ENCODE results near the gene MYO7B. TPM values are rescaled to one million over a fixed set of nuclear protein-coding genes. Genes with fewer than 3 reads are reported as not detected.

The MYO7B gene
- total RNA-seq, 3 donors from 2014 or later: 0.32 to 2.3 TPM; not detected in 1

- H3K36me3 ChIP-seq: no peaks in the 10 kb centered on the region
- no peak overlapping the region for H3K27ac ChIP-seq
- TF ChIP-seq POLR2A (IDR thresholded peaks at IDR 0.05): no peak
- H3K27me3 ChIP-seq: no peaks in the 10 kb centered on the region
- DNase-seq (ENCODE audit: low spot score in 2 of 2): no peak
- intact Hi-C loops (cut with DNase I; ENCODE audit: low total_unique reads): no loop called here
- H3K4me3 ChIP-seq: no peak overlapping the region
- H3K9me3 ChIP-seq: no peaks in the 10 kb centered on the region
- peaks cover under 1 to 7% of the 10 kb centered on the region in 2 donors for H3K4me1 ChIP-seq
These were observed 25.4 kb upstream of the MYO7B start for GRCh38 chr2:127510073-127510472.

GRCh38 chr2:127511090-127511695 is 24.3 kb upstream of the MYO7B start:
- Histone ChIP-seq H3K27me3 (no peaks in the 10 kb centered on the region), H3K4me1 (peaks cover 3 to 15% of the 10 kb centered on the region in 2 donors), H3K9me3 (no peaks in the 10 kb centered on the region), H3K36me3 (no peaks in the 10 kb centered on the region), H3K27ac (no peak overlapping the region), H3K4me3 (no peak overlapping the region)
- TF ChIP-seq POLR2AphosphoS5 (IDR thresholded peaks at IDR 0.05) (no peak), POLR2A (IDR thresholded peaks at IDR 0.05) (no peak), CTCF (IDR thresholded peaks at IDR 0.05) (no peak)
- intact Hi-C loops (cut with DNase I; ENCODE audit: low total_unique reads): no loop called here
- DNase-seq (ENCODE audit: low spot score in 2 of 2): no peak

GRCh38 chr2:127511917-127512316 is 23.6 kb upstream of the MYO7B start:
- Histone ChIP-seq H3K27me3 (no peaks in the 10 kb centered on the region), H3K36me3 (no peaks in the 10 kb centered on the region), H3K9me3 (no peaks in the 10 kb centered on the region), H3K4me3 (no peak overlapping the region), H3K4me1 (peaks cover 3 to 15% of the 10 kb centered on the region in 2 donors), H3K27ac (no peak overlapping the region)
- TF ChIP-seq POLR2AphosphoS5 (IDR thresholded peaks at IDR 0.05) (no peak), CTCF (IDR thresholded peaks at IDR 0.05) (no peak), POLR2A (IDR thresholded peaks at IDR 0.05) (no peak)
- DNase-seq (ENCODE audit: low spot score in 2 of 2): no peak
- intact Hi-C loops (cut with DNase I; ENCODE audit: low total_unique reads): no loop called here

- no peak for DNase-seq (ENCODE audit: low spot score in 2 of 2)
- Histone ChIP-seq H3K4me3 (no peak overlapping the region), H3K27ac (no peak overlapping the region), H3K27me3 (no peaks in the 10 kb centered on the region), H3K36me3 (no peaks in the 10 kb centered on the region), H3K9me3 (no peaks in the 10 kb centered on the region), H3K4me1 (peaks cover 3 to 15% of the 10 kb centered on the region in 2 donors)
- intact Hi-C loops (cut with DNase I; ENCODE audit: low total_unique reads): no loop called here
- TF ChIP-seq POLR2AphosphoS5 (IDR thresholded peaks at IDR 0.05) (no peak), CTCF (IDR thresholded peaks at IDR 0.05) (no peak), POLR2A (IDR thresholded peaks at IDR 0.05) (no peak)
These were observed 23.1 kb upstream of the MYO7B start for GRCh38 chr2:127512362-127512761.

GRCh38 chr2:127514076-127514475 is 21.4 kb upstream of the MYO7B start:
- Histone ChIP-seq H3K27me3 (no peaks in the 10 kb centered on the region), H3K36me3 (no peaks in the 10 kb centered on the region), H3K27ac (no peak overlapping the region), H3K4me1 (peaks cover 3 to 7% of the 10 kb centered on the region in 2 donors), H3K9me3 (no peaks in the 10 kb centered on the region), H3K4me3 (no peak overlapping the region)
- TF ChIP-seq CTCF (IDR thresholded peaks at IDR 0.05): no peak
- no peak for TF ChIP-seq POLR2AphosphoS5 (IDR thresholded peaks at IDR 0.05)
- no peak for TF ChIP-seq POLR2A (IDR thresholded peaks at IDR 0.05)
- DNase-seq (ENCODE audit: low spot score in 2 of 2): no peak
- intact Hi-C loops (cut with DNase I; ENCODE audit: low total_unique reads): no loop called here

Measured in breast epithelium (tissue), 4 donors.